D721Med (cell line): ENCODE measurements around the gene TRIML2.

ENCODE experiments used
- DNase-seq: peaks from one replicate; pipeline ENCODE4 v3.0.0; 2011; ENCODE audit warnings: low spot score; ENCODE audit not compliant: insufficient read length
- FAIRE-seq: peaks from 2 replicates; lab custom pipeline; 2011; peaks lifted over from hg19 to GRCh38; lab: Jason Lieb, UNC
- CTCF ChIP-seq: IDR thresholded peaks from 2 replicates; pipeline ENCODE4 v1.5.1; 2012; ENCODE audit warnings: mild to moderate bottlenecking, control low read depth; ENCODE audit not compliant: insufficient read depth; ENCODE audit errors: missing control alignments

The TRIML2 gene

GRCh38 chr4:188121530-188121929, 12.1 kb upstream of the TRIML2 start:
- FAIRE-seq (no peak), DNase-seq (no peak)
- TF ChIP-seq CTCF = no peak

GRCh38 chr4:188117631-188118324, 8.4 kb upstream of the TRIML2 start:
- TF ChIP-seq CTCF = no peak
- FAIRE-seq (no peak), DNase-seq (no peak)

- TF ChIP-seq CTCF = no peak
- no peak for FAIRE-seq
- no peak for DNase-seq
Observed at GRCh38 chr4:188113156-188113555, 3.8 kb upstream of the TRIML2 start.

GRCh38 chr4:188111955-188112354, 2.6 kb upstream of the TRIML2 start:
- DNase-seq (no peak), FAIRE-seq (no peak)
- no peak for TF ChIP-seq CTCF

- no peak for DNase-seq
- FAIRE-seq = no peak
- TF ChIP-seq CTCF = no peak
Observed at GRCh38 chr4:188110741-188111471, 1.5 kb upstream of the TRIML2 start.

GRCh38 chr4:188110036-188110435, 633 bp upstream of the TRIML2 start:
- DNase-seq = no peak
- no peak for TF ChIP-seq CTCF
- FAIRE-seq = no peak
